Pancreas (tissue), 10 donors: ENCODE measurements around the gene PATE3. TPM values are rescaled to one million over a fixed set of nuclear protein-coding genes. Genes with fewer than 3 reads are reported as not detected.

Experiments
- ATAC-seq, 4 donors: fragments of 200-7000 bp; cut with Tn5 transposase; one replicate each; pipeline versions ENCODE4 v1.8.0 to v1.9.1; 2020; ENCODE audit warnings: mild to moderate bottlenecking in 4 of 4, moderate library complexity in 4 of 4
- DNase-seq, 6 donors: peaks; one replicate each; pipeline ENCODE4 v3.0.0-alpha.2; 2020
- FAIRE-seq: peaks from 2 replicates; lab custom pipeline; 2012; peaks lifted over from hg19 to GRCh38; lab: Jason Lieb, UNC
- H3K27ac ChIP-seq, 4 donors: fragments of 200-600 bp; sonication (generic); 1 replicate in 3 of 4; 2 replicates in 1 of 4; pipeline versions ENCODE4 v1.5.0 to v1.8.0; 2020
- H3K27me3 ChIP-seq, 4 donors: fragments of 200-600 bp; one replicate each; pipeline ENCODE4 v1.8.0; 2021
- H3K36me3 ChIP-seq, 3 donors: fragments of 200-600 bp; sonication (generic) in 1 of 3; one replicate each; pipeline versions ENCODE4 v1.5.0 to v1.8.0; 2020 to 2021
- H3K4me1 ChIP-seq, 3 donors: fragments of 200-600 bp; one replicate each; pipeline ENCODE4 v1.8.0; 2021
- H3K4me3 ChIP-seq, 4 donors: fragments of 200-600 bp; sonication (generic) in 2 of 4; one replicate each; pipeline versions ENCODE4 v1.5.0 to v1.8.0; 2020 to 2021
- H3K9me3 ChIP-seq, 4 donors: fragments of 200-600 bp; one replicate each; pipeline ENCODE4 v1.8.0; 2021
- CTCF ChIP-seq, 4 donors: fragments of 200-600 bp; sonication (generic) in 3 of 4; IDR thresholded peaks; one replicate each; pipeline versions ENCODE4 v1.5.0 to v1.8.0; 2021; ENCODE audit warnings: antibody characterized with exemption in 4 of 4
- whole genome bisulfite sequencing, 2 donors: extraction: QIAGEN DNeasy Blood & Tissue Kit; methylation state at CpG; one replicate each; pipeline ENCODE4 v1.1.7; 2013; 5-methylcytosine and 5-hydroxymethylcytosine counted together
- intact Hi-C, 3 donors: fragments of 100-400 bp; cut with DNase I; formaldehyde crosslinking; loops; one replicate each; pipeline versions ENCODE4 v1.11.1 to v1.14.2; 2022
- polyA plus RNA-seq, 2 donors: library from polyadenylated mRNA; stranded (reverse); fragments of 200-250 nt; gene quantifications; one replicate each; pipeline ENCODE4 v1.2.3, GENCODE V29; 2013
- total RNA-seq, 6 donors: library from RNA; stranded (reverse); fragmentation: NEBNext Ultra II Directional in 4 of 6; extraction: Animal tissue kit (Norgen Biotek cat#: 25700) in 4 of 6; gene quantifications; one replicate each; pipeline versions ENCODE4 v1.2.1 to v1.2.4, GENCODE V29; 2021 to 2023
- donor health status: healthy with polysubstance abuse.
- donor health status: DM: no; HTN: no; CAD: no; lungs with moderate emphysema.
- donor health status: DM: no; HTN: no; CAD: no.
- donor health status: control.
- donor health status: control.
- donor health status: Bipolar disorder and iron deficiency.
- donor health status: DM: yes; HTN: yes; CAD: no.
- donor health status: DM: no; HTN: no; CAD: no.
- donor health status: DM: no; HTN: no; CAD: no.
- donor health status: DM: yes; HTN: yes; CAD: no.

Gene PATE3
- total and polyA plus RNA-seq, 8 donors, result not detected

- Histone ChIP-seq H3K27me3 (peaks cover 0 to 2% (median 0%) of the 10 kb centered on the region in 4 donors), H3K4me3 (no peak overlapping the region), H3K27ac (no peak overlapping the region), H3K9me3 (no peaks in the 10 kb centered on the region), H3K36me3 (no peaks in the 10 kb centered on the region), H3K4me1 (no peaks in the 10 kb centered on the region)
- no peak for DNase-seq
- WGBS, 2 donors, result 62 to 68% methylated on average over 7 of the region's 7 CpGs
- intact Hi-C loops, result no loop called here
- no peak for ATAC-seq
- no peak for TF ChIP-seq CTCF (IDR thresholded peaks at IDR 0.05)
- FAIRE-seq, result no peak
These were observed 31.9 kb upstream of the PATE3 start for GRCh38 chr11:125756050-125756449.

- FAIRE-seq, result no peak
These were observed 25.5 kb upstream of the PATE3 start for GRCh38 chr11:125762445-125762844.

GRCh38 chr11:125763483-125763882, 24.4 kb upstream of the PATE3 start:
- no peaks in the 10 kb centered on the region for H3K4me1 ChIP-seq
- H3K27me3 ChIP-seq, result no peaks in the 10 kb centered on the region
- no peak overlapping the region for H3K4me3 ChIP-seq
- DNase-seq, result no peak
- no peaks in the 10 kb centered on the region for H3K36me3 ChIP-seq
- no peaks in the 10 kb centered on the region for H3K9me3 ChIP-seq
- H3K27ac ChIP-seq, result no peak overlapping the region
- WGBS, 2 donors, result 83 to 92% methylated on average over 2 of the region's 2 CpGs
- intact Hi-C loops, result no loop called here
- FAIRE-seq, result no peak
- no peak for ATAC-seq
- TF ChIP-seq CTCF (IDR thresholded peaks at IDR 0.05), result no peak

More at GRCh38 chr11:125762445-125762844, 25.5 kb upstream of the PATE3 start:
- ATAC-seq, result no peak
- H3K4me3 ChIP-seq, result no peak overlapping the region
- H3K27me3 ChIP-seq, result no peaks in the 10 kb centered on the region
- intact Hi-C loops, result no loop called here
- H3K4me1 ChIP-seq, result no peaks in the 10 kb centered on the region
- H3K9me3 ChIP-seq, result no peaks in the 10 kb centered on the region
- no peaks in the 10 kb centered on the region for H3K36me3 ChIP-seq
- no peak overlapping the region for H3K27ac ChIP-seq
- DNase-seq, result no peak
- 59 to 70% methylated on average over 1 of the region's 1 CpG for WGBS, 2 donors
- TF ChIP-seq CTCF (IDR thresholded peaks at IDR 0.05), result no peak

GRCh38 chr11:125766251-125766650, 21.7 kb upstream of the PATE3 start:
- no peaks in the 10 kb centered on the region for H3K4me1 ChIP-seq
- no peak overlapping the region for H3K4me3 ChIP-seq
- FAIRE-seq (no peak), DNase-seq (no peak), ATAC-seq (no peak)
- no peaks in the 10 kb centered on the region for H3K36me3 ChIP-seq
- intact Hi-C loops, result no loop called here
- H3K27ac ChIP-seq, result no peak overlapping the region
- WGBS, 2 donors, result 31 to 38% methylated on average over 1 of the region's 1 CpG
- no peak for TF ChIP-seq CTCF (IDR thresholded peaks at IDR 0.05)
- H3K27me3 ChIP-seq, result no peaks in the 10 kb centered on the region
- no peaks in the 10 kb centered on the region for H3K9me3 ChIP-seq

GRCh38 chr11:125768336-125769046, 19.4 kb upstream of the PATE3 start:
- DNase-seq, result no peak
- H3K36me3 ChIP-seq, result no peaks in the 10 kb centered on the region
- intact Hi-C loops, result no loop called here
- no peaks in the 10 kb centered on the region for H3K27me3 ChIP-seq
- H3K4me1 ChIP-seq, result no peaks in the 10 kb centered on the region
- no peak for TF ChIP-seq CTCF (IDR thresholded peaks at IDR 0.05)
- no peak for FAIRE-seq
- H3K4me3 ChIP-seq, result no peak overlapping the region
- no peaks in the 10 kb centered on the region for H3K9me3 ChIP-seq
- no peak for ATAC-seq
- H3K27ac ChIP-seq, result no peak overlapping the region
- WGBS, 2 donors, result 39 to 47% methylated on average over 10 of the region's 10 CpGs
